DLD1 (cell line): ENCODE results near the gene CHMP4B.

Source experiments
- in situ Hi-C: cut with HindIII; loops from 2 replicates; pipeline ENCODE4 v1.10.0; 2017; ENCODE audit warnings: low sequenced_read_pairs

Gene CHMP4B, protein sequence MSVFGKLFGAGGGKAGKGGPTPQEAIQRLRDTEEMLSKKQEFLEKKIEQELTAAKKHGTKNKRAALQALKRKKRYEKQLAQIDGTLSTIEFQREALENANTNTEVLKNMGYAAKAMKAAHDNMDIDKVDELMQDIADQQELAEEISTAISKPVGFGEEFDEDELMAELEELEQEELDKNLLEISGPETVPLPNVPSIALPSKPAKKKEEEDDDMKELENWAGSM

DNA sequence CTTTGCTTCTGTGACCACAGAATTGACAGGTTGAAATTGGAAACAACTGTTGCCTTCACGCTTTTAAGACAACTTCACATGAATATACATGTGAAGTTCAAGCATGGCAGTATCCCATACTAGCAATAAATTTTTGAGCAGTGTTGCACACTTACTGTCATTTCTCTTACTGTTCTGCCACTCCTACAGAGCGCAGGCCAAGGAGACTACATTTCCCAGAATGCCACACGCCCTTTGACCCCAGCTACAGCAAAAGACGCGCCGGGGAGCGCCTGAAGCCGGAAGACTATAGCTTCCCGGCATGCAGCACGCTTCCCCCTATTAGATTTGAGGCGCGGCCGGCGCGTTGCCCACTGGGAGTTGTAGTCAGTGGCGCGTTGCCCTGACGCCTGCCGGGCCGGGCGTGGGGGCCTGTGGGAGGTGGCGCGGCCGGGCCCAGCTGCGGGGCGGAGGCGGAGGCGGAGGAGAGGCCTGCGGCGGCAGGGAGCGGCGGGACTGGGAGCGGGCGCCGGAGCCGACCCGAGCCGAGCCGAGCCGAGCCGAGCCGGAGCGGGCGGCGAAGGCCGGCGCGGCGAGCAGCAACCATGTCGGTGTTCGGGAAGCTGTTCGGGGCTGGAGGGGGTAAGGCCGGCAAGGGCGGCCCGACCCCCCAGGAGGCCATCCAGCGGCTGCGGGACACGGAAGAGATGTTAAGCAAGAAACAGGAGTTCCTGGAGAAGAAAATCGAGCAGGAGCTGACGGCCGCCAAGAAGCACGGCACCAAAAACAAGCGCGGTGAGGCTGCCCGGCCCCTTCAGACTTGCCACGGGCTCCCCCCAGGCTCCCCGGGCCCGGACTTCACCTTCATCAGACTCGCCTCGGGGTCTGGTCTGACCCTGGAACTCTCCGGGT lies at the start of gene CHMP4B:
CHMP4B (plus strand) TSS at position 464 of the 891 bp plus-strand sequence; CDS start at position 585, 121 bp downstream.
- in situ Hi-C loops: no loop called here

DNA sequence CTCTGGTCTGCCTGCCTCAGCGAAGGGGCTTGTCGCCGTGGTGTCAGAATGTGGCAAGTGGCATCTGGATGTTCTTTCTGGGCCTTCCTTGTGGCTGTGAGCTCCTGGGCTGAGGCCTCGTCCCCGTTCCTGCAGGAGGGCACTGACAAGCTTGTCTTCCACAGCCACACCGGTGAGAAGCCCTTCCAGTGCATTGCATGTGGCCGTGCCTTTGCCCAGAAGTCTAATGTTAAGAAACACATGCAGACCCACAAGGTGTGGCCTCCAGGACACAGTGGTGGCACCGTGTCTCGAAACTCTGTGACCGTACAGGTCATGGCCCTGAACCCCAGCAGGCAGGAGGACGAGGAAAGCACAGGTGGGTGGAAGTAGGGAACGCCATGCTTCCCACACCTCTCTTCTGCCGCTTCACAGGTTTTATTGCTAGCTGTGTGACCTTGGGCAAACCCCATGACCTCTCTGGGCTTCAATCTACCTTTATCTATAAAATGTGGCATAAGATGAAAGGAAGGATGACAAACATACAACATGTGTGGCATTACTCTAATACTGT lies 49.4 kb upstream of the CHMP4B start:
- in situ Hi-C loops: no loop called here

GRCh38 chr20:33765099-33765498 lies 46.0 kb upstream of the CHMP4B start:
- in situ Hi-C loops: no loop called here

DNA sequence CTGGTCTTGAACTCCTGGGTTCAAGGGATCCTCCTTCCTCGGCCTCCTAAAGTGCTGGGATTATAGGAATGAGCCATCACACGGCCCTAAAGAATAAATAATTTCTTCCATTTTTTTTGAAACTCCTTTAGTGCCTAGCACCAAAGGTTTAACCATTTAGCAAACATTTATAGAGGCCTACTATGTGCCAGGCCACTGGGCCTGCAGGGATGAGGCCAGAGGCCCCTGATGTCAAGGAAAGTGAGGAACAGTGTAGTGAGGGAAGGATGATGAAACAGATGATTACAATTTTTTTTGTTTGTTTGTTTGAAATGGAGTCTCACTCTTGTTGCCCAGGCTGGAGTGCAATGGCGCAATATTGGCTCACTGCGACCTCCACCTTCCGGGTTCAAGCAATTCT lies 45.6 kb upstream of the CHMP4B start:
- in situ Hi-C loops: no loop called here

DNA sequence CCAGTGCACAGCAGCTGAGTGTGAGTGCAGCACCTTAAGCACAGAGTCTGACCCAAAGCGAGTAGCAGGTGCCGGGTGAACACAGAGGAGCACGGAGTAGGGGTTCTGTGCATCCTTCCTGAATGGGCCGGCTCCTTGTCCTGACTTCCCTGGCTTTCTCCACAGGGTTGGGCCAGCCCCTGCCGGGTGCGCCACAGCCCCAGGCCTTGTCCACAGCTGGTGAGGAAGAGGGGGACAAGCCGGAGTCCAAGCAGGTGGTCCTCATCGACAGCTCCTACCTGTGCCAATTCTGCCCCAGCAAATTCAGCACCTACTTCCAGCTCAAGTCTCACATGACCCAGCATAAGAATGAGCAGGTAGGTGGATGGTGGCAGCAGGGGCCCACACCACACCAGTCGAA lies 44.5 kb upstream of the CHMP4B start:
- in situ Hi-C loops: no loop called here

- in situ Hi-C loops: no loop called here
Observed at GRCh38 chr20:33767777-33768138, 43.4 kb upstream of the CHMP4B start.

- in situ Hi-C loops: no loop called here
Observed at GRCh38 chr20:33769043-33769442, 42.1 kb upstream of the CHMP4B start.

- in situ Hi-C loops: no loop called here
Observed at GRCh38 chr20:33770005-33770404, 41.1 kb upstream of the CHMP4B start.

GRCh38 chr20:33771938-33772337 lies 39.2 kb upstream of the CHMP4B start:
- in situ Hi-C loops: no loop called here

- in situ Hi-C loops: no loop called here
Observed at GRCh38 chr20:33772439-33772838, 38.7 kb upstream of the CHMP4B start.

DNA sequence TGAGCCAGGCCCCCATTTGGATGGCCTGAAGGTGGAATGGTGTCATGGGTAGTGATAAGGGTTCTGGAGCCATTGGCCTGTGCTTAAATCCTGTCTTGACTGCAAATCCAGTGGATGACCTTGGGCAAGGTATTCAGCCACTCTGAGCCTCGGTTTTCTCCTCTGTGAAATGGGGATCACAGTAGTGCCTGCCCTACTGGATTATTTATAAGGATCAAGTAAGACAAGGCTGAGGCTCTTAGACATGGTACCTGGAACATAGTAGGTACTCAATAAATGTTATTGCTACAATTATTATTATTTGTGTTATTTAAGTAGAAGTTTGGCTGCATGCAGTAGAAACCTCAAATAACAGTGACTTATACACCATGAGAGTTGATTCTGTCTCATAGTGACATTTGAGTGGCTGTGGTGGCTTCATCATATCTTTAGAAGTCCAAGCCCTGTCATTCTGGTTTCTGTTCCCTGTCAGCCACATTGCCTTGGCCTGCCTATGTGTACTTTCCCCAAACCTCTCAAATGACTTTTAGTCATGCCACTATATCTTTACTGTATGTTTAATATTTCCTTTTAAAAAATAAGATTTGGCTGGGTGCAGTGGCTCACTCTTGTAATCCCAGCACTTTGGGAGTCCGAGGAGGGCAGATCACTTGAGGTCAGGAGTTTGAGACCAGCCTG lies 37.6 kb upstream of the CHMP4B start:
- in situ Hi-C loops: no loop called here

- in situ Hi-C loops: no loop called here
Observed at GRCh38 chr20:33777816-33778215, 33.3 kb upstream of the CHMP4B start.

GRCh38 chr20:33781133-33781532 lies 30.0 kb upstream of the CHMP4B start:
- in situ Hi-C loops: no loop called here

DNA sequence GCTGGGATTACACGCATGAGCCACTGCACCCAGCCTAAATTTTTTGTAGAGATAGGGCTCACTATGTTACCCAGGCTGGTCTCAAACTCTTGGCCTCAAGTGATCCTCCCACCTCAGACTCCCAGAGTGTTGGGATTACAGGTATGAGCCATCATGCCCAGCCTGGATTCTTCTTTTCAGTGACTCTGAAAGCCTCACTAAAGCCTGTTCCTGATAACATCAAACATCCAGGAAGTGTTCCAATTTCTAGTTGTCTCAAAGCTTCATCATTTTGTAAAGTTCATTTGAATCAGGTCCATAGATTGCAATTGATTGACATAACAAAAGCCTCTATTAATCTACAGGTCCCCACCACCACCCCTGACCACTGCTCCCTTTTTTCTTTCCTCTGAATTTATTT lies 29.2 kb upstream of the CHMP4B start:
- in situ Hi-C loops: no loop called here

DNA sequence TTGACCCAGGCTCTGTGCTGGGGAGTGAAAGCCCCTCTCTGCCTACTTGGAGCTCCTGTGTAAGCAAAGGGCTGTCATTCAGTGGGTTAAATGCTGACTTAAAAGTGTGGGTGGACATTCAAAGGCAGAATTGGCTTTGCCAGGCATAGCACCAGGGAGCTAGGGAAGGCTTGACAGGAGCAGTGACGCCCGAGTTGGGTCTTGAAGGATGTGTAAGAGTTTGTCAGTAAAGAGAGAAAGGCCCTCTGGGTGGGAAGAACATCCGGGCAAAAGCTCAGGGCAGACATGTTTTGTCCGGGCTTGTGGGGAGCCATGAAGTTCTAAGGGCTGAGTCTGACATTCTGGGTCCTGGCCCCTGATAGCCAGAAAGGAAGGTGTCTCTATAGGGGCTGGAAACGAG lies 27.9 kb upstream of the CHMP4B start:
- in situ Hi-C loops: no loop called here

- in situ Hi-C loops: no loop called here
Observed at GRCh38 chr20:33783818-33784217, 27.3 kb upstream of the CHMP4B start.

- in situ Hi-C loops: no loop called here
Observed at GRCh38 chr20:33784225-33784624, 26.9 kb upstream of the CHMP4B start.

GRCh38 chr20:33785503-33785902 lies 25.6 kb upstream of the CHMP4B start:
- in situ Hi-C loops: no loop called here

GRCh38 chr20:33787253-33787891 lies 23.8 kb upstream of the CHMP4B start:
- in situ Hi-C loops: no loop called here

- in situ Hi-C loops: no loop called here
Observed at GRCh38 chr20:33788351-33789049, 22.6 kb upstream of the CHMP4B start.
